ENCODE data around the gene UBL5.
A peak's percentile ranks its signal among the peaks of the same experiment; 100 is the strongest.
"Not testable (repeated sequence)": the region's sequence is repeated elsewhere in the genome, so short reads cannot be mapped to it uniquely, and the experiment has no call there.

The UBL5 gene

GRCh38 chr19:9827289-9828238, at the start of gene UBL5:
Gene UBL5 (plus strand): TSS chr19:9827918. CDS start chr19:9828338, 420 bp downstream.
- DNase-seq (ENCODE audit: low read depth) = peak; percentile 49
- TF ChIP-seq CTCF (conservative IDR thresholded peaks at IDR 0.05; ENCODE audit: low read depth, low read length) = no peak
- H3K4me3 ChIP-seq (ENCODE audit: low read length) = peak within 1 kb of the TSS; percentile 94

GRCh38 chr19:9782338-9782737, 45.4 kb upstream of the UBL5 start:
- no peak overlapping the region for H3K4me3 ChIP-seq (ENCODE audit: low read length)
- no peak for TF ChIP-seq CTCF (conservative IDR thresholded peaks at IDR 0.05; ENCODE audit: low read depth, low read length)
- no peak for DNase-seq (ENCODE audit: low read depth)

GRCh38 chr19:9784163-9784496, 43.6 kb upstream of the UBL5 start:
- not testable (repeated sequence) for H3K4me3 ChIP-seq (ENCODE audit: low read length)

GRCh38 chr19:9785367-9786331, 42.1 kb upstream of the UBL5 start:
- peak; percentile 81 for DNase-seq (ENCODE audit: low read depth)
- H3K4me3 ChIP-seq (ENCODE audit: low read length) = peak overlapping the region; percentile 76
- TF ChIP-seq CTCF (conservative IDR thresholded peaks at IDR 0.05; ENCODE audit: low read depth, low read length) = no peak

More at GRCh38 chr19:9784163-9784496, 43.6 kb upstream of the UBL5 start:
- not testable (repeated sequence) for DNase-seq (ENCODE audit: low read depth)

- peak overlapping the region; percentile 76 for H3K4me3 ChIP-seq (ENCODE audit: low read length)
- TF ChIP-seq CTCF (conservative IDR thresholded peaks at IDR 0.05; ENCODE audit: low read depth, low read length) = no peak
- no peak for DNase-seq (ENCODE audit: low read depth)
Measured at GRCh38 chr19:9786342-9786741, 41.4 kb upstream of the UBL5 start.

GRCh38 chr19:9786819-9787218, 40.9 kb upstream of the UBL5 start:
- no peak for TF ChIP-seq CTCF (conservative IDR thresholded peaks at IDR 0.05; ENCODE audit: low read depth, low read length)
- no peak for DNase-seq (ENCODE audit: low read depth)
- H3K4me3 ChIP-seq (ENCODE audit: low read length) = no peak overlapping the region

GRCh38 chr19:9788604-9789003, 39.1 kb upstream of the UBL5 start:
- not testable (repeated sequence) for DNase-seq (ENCODE audit: low read depth); H3K4me3 ChIP-seq (ENCODE audit: low read length)

Measured in retinal pigment epithelial cell (primary cell).